ENCODE data around the gene TMEM132E.

GRCh38 chr17:34623856-34624766, 44.7 kb downstream of the TMEM132E start:
- TF ChIP-seq CTCF (IDR thresholded peaks at IDR 0.05): no peak
- no peak for TF ChIP-seq POLR2A (IDR thresholded peaks at IDR 0.05)
- TF ChIP-seq EP300 (IDR thresholded peaks at IDR 0.05): no peak
